HEK293T (cell line): Measurements from ENCODE around the gene WNT3A.

Experiments used
- ARNT ChIP-seq: fragments of 450-650 bp; IDR thresholded peaks from 2 replicates; pipeline ENCODE4 v1.6.1; 2017; ENCODE audit warnings: mild to moderate bottlenecking
- BHLHE40 ChIP-seq: fragments of 450-650 bp; IDR thresholded peaks from 2 replicates; pipeline ENCODE4 v1.6.1; 2016; ENCODE audit warnings: mild to moderate bottlenecking, moderate library complexity, borderline replicate concordance
- CTBP1 ChIP-seq: fragments of 450-650 bp; IDR thresholded peaks from 2 replicates; pipeline ENCODE4 v1.6.1; 2016; ENCODE audit warnings: borderline replicate concordance
- ELF4 ChIP-seq: fragments of 450-650 bp; IDR thresholded peaks from 2 replicates; pipeline ENCODE4 v1.6.1; 2017; ENCODE audit warnings: antibody characterized with exemption
- FOXA1 ChIP-seq: fragments of 450-650 bp; IDR thresholded peaks from 2 replicates; pipeline ENCODE4 v1.6.1; 2016; ENCODE audit warnings: mild to moderate bottlenecking
- FOXK2 ChIP-seq: fragments of 450-650 bp; IDR thresholded peaks from 2 replicates; pipeline ENCODE4 v1.6.1; 2016; ENCODE audit warnings: mild to moderate bottlenecking
- HDGF ChIP-seq: fragments of 450-650 bp; IDR thresholded peaks from 2 replicates; pipeline ENCODE4 v1.6.1; 2017; ENCODE audit warnings: antibody characterized with exemption, borderline replicate concordance
- L3MBTL2 ChIP-seq: fragments of 450-650 bp; conservative IDR thresholded peaks from 2 replicates; pipeline ENCODE4 v1.6.1; 2016; ENCODE audit warnings: mild to moderate bottlenecking
- LEF1 ChIP-seq: fragments of 450-650 bp; IDR thresholded peaks from 2 replicates; pipeline ENCODE4 v1.6.1; 2017; ENCODE audit warnings: mild to moderate bottlenecking, borderline replicate concordance
- NFRKB ChIP-seq: fragments of 450-650 bp; IDR thresholded peaks from 2 replicates; pipeline ENCODE4 v1.6.1; 2016; ENCODE audit warnings: mild to moderate bottlenecking, moderate library complexity
- SP1 ChIP-seq: fragments of 450-650 bp; IDR thresholded peaks from 2 replicates; pipeline ENCODE4 v1.6.1; 2017
- SUZ12 ChIP-seq: fragments of 450-650 bp; IDR thresholded peaks from 2 replicates; pipeline ENCODE4 v1.6.1; 2016; ENCODE audit warnings: mild to moderate bottlenecking
- TARDBP ChIP-seq: fragments of 450-650 bp; IDR thresholded peaks from 2 replicates; pipeline ENCODE4 v1.6.1; 2016

- TF ChIP-seq CTBP1 (no peak), SUZ12 (no peak), BHLHE40 (no peak), ARNT (no peak), LEF1 (no peak), ELF4 (no peak), NFRKB (no peak), TARDBP (no peak), FOXK2 (no peak), SP1 (no peak), L3MBTL2 (peak; percentile 85), FOXA1 (no peak), HDGF (no peak)
Observed at GRCh38 chr1:228007049-228007800, 427 bp downstream of the WNT3A start.
